HepG2 (cell line): ENCODE data around the gene CTDSP1.

Experiments used
- FOXJ3 ChIP-seq: sonication (generic); formaldehyde crosslinking; IDR thresholded peaks from 2 replicates; pipeline ENCODE4 v1.4.0; 2020; ENCODE audit warnings: missing genetic modification reagents, mild to moderate bottlenecking, borderline replicate concordance
- NFIC ChIP-seq: IDR thresholded peaks from 2 replicates; pipeline ENCODE4 v1.6.1; 2012; ENCODE audit warnings: mild to moderate bottlenecking, low read length, inconsistent platforms
- RBFOX2 ChIP-seq: fragments of 200-400 bp; formaldehyde crosslinking; IDR thresholded peaks from 2 replicates; pipeline ENCODE4 v1.6.1; 2017; ENCODE audit warnings: low read depth, mild to moderate bottlenecking, low read length
- TF ChIP-seq, protein P1 (sequence below): sonication (generic); formaldehyde crosslinking; IDR thresholded peaks from 2 replicates; pipeline ENCODE4 v1.4.0; 2020; ENCODE audit warnings: mild to moderate bottlenecking, missing genetic modification reagents
- TF ChIP-seq, protein P2 (sequence below): sonication (generic); formaldehyde crosslinking; IDR thresholded peaks from 2 replicates; pipeline ENCODE4 v1.5.0; 2020; ENCODE audit warnings: missing genetic modification reagents
- TF ChIP-seq, protein P3 (sequence below): sonication (generic); formaldehyde crosslinking; IDR thresholded peaks from 2 replicates; pipeline ENCODE4 v1.5.0; 2020; ENCODE audit warnings: mild to moderate bottlenecking, missing genetic modification reagents, moderate library complexity
- TF ChIP-seq, protein P4 (sequence below), 2 experiments: IDR thresholded peaks; 2 replicates each; pipeline ENCODE4 v1.6.1; 2011 to 2012; ENCODE audit warnings: low read length in 2 of 2, borderline replicate concordance in 1 of 2, low read depth in 1 of 2, mild to moderate bottlenecking in 1 of 2, moderate library complexity in 1 of 2

DNA sequence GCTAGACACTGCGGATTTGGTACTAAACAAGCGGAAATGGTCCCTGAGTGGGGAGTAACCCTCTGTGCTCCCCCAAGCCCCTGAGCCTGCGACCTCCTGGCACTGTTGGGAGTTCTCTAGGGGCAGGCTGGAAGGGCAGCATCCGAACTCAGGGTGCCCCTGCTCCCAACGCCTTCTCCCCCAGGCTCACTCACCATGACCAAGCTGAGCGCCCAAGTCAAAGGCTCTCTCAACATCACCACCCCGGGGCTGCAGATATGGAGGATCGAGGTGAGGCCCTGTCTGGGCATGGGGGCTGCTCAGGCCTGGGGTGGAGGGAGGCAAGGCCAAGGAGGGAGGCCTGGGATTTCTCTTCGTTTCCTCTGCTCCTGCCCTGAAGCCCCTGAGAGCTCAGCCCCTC is 23.9 kb downstream of the CTDSP1 start:
- TF ChIP-seq NFIC (no peak), FOXJ3 (CRISPR knock-in tag) (no peak), RBFOX2 (peak; percentile 46)
- TF ChIP-seq, protein P1, sequence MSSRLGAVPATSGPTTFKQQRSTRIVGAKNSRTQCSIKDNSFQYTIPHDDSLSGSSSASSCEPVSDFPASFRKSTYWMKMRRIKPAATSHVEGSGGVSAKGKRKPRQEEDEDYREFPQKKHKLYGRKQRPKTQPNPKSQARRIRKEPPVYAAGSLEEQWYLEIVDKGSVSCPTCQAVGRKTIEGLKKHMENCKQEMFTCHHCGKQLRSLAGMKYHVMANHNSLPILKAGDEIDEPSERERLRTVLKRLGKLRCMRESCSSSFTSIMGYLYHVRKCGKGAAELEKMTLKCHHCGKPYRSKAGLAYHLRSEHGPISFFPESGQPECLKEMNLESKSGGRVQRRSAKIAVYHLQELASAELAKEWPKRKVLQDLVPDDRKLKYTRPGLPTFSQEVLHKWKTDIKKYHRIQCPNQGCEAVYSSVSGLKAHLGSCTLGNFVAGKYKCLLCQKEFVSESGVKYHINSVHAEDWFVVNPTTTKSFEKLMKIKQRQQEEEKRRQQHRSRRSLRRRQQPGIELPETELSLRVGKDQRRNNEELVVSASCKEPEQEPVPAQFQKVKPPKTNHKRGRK (CRISPR knock-in tag) = no peak
- TF ChIP-seq, protein P2, sequence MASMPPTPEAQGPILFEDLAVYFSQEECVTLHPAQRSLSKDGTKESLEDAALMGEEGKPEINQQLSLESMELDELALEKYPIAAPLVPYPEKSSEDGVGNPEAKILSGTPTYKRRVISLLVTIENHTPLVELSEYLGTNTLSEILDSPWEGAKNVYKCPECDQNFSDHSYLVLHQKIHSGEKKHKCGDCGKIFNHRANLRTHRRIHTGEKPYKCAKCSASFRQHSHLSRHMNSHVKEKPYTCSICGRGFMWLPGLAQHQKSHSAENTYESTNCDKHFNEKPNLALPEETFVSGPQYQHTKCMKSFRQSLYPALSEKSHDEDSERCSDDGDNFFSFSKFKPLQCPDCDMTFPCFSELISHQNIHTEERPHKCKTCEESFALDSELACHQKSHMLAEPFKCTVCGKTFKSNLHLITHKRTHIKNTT = no peak
- TF ChIP-seq, protein P3, sequence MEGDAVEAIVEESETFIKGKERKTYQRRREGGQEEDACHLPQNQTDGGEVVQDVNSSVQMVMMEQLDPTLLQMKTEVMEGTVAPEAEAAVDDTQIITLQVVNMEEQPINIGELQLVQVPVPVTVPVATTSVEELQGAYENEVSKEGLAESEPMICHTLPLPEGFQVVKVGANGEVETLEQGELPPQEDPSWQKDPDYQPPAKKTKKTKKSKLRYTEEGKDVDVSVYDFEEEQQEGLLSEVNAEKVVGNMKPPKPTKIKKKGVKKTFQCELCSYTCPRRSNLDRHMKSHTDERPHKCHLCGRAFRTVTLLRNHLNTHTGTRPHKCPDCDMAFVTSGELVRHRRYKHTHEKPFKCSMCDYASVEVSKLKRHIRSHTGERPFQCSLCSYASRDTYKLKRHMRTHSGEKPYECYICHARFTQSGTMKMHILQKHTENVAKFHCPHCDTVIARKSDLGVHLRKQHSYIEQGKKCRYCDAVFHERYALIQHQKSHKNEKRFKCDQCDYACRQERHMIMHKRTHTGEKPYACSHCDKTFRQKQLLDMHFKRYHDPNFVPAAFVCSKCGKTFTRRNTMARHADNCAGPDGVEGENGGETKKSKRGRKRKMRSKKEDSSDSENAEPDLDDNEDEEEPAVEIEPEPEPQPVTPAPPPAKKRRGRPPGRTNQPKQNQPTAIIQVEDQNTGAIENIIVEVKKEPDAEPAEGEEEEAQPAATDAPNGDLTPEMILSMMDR (CRISPR knock-in tag) = no peak
- TF ChIP-seq, protein P4, sequence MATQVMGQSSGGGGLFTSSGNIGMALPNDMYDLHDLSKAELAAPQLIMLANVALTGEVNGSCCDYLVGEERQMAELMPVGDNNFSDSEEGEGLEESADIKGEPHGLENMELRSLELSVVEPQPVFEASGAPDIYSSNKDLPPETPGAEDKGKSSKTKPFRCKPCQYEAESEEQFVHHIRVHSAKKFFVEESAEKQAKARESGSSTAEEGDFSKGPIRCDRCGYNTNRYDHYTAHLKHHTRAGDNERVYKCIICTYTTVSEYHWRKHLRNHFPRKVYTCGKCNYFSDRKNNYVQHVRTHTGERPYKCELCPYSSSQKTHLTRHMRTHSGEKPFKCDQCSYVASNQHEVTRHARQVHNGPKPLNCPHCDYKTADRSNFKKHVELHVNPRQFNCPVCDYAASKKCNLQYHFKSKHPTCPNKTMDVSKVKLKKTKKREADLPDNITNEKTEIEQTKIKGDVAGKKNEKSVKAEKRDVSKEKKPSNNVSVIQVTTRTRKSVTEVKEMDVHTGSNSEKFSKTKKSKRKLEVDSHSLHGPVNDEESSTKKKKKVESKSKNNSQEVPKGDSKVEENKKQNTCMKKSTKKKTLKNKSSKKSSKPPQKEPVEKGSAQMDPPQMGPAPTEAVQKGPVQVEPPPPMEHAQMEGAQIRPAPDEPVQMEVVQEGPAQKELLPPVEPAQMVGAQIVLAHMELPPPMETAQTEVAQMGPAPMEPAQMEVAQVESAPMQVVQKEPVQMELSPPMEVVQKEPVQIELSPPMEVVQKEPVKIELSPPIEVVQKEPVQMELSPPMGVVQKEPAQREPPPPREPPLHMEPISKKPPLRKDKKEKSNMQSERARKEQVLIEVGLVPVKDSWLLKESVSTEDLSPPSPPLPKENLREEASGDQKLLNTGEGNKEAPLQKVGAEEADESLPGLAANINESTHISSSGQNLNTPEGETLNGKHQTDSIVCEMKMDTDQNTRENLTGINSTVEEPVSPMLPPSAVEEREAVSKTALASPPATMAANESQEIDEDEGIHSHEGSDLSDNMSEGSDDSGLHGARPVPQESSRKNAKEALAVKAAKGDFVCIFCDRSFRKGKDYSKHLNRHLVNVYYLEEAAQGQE (IDR thresholded peaks at IDR 0.05; ENCODE audit: borderline replicate concordance in 1 of 2, low read depth in 1 of 2, low read length in 2 of 2) = no peak
